Astrocyte of the cerebellum (primary cell): ENCODE data around the gene GPR158.

Source experiments
- DNase-seq: peaks from one replicate; pipeline ENCODE4 v3.0.0-alpha.2; 2011; ENCODE audit warnings: low read depth
- H3K4me3 ChIP-seq: 2 replicates; pipeline ENCODE4 v1.5.1; 2011; ENCODE audit warnings: mild to moderate bottlenecking, low read depth, low read length, moderate library complexity
- CTCF ChIP-seq: IDR thresholded peaks from 2 replicates; pipeline ENCODE4 v1.5.1; 2012; ENCODE audit warnings: low read length, low read depth, moderate library complexity, mild to moderate bottlenecking; ENCODE audit errors: missing control alignments
- in situ Hi-C: cut with HindIII; loops from 2 replicates; pipeline ENCODE4 v1.10.0; 2017; ENCODE audit warnings: low sequenced_read_pairs

Gene GPR158

GRCh38 chr10:25191162-25191895 is 16.5 kb downstream of the GPR158 start:
- H3K4me3 ChIP-seq, result no peak overlapping the region
- TF ChIP-seq CTCF, result no peak
- in situ Hi-C loops, result no loop called here
- DNase-seq, result no peak

GRCh38 chr10:25198151-25198550 is 23.4 kb downstream of the GPR158 start:
- TF ChIP-seq CTCF, result no peak
- in situ Hi-C loops, result no loop called here
- no peak for DNase-seq
- no peak overlapping the region for H3K4me3 ChIP-seq

- in situ Hi-C loops, result no loop called here
- no peak for TF ChIP-seq CTCF
- no peak for DNase-seq
Observed at GRCh38 chr10:25206693-25207414, 32.1 kb downstream of the GPR158 start.

GRCh38 chr10:25209618-25210017 is 34.8 kb downstream of the GPR158 start:
- no peak for DNase-seq
- TF ChIP-seq CTCF, result no peak
- no peak overlapping the region for H3K4me3 ChIP-seq
- in situ Hi-C loops, result no loop called here

More at GRCh38 chr10:25206693-25207414, 32.1 kb downstream of the GPR158 start:
- no peak overlapping the region for H3K4me3 ChIP-seq

- DNase-seq, result no peak
- in situ Hi-C loops, result no loop called here
- no peak overlapping the region for H3K4me3 ChIP-seq
- TF ChIP-seq CTCF, result no peak
Observed at GRCh38 chr10:25210265-25210664, 35.5 kb downstream of the GPR158 start.

GRCh38 chr10:25220156-25220555 is 45.4 kb downstream of the GPR158 start:
- no peak for TF ChIP-seq CTCF
- no peak overlapping the region for H3K4me3 ChIP-seq
- in situ Hi-C loops, result no loop called here
- DNase-seq, result no peak
